ENCODE results near the gene DOLK.

- no peak for TF ChIP-seq POLR2A (IDR thresholded peaks at IDR 0.05)
- TF ChIP-seq CTCF (IDR thresholded peaks at IDR 0.05): no peak
Measured at GRCh38 chr9:128986671-128987070, 39.3 kb upstream of the DOLK start.

All from heart left ventricle (tissue), 13 donors.